ENCODE results near the gene ATOH8.

ATOH8 gene

GRCh38 chr2:85736456-85737355, 17.1 kb upstream of the ATOH8 start:
- no peak for DNase-seq (ENCODE audit: extremely low read depth, low read depth)
- TF ChIP-seq CTCF (IDR thresholded peaks at IDR 0.05; ENCODE audit: low read depth, low read length) = no peak

- DNase-seq (ENCODE audit: extremely low read depth, low read depth) = peak; percentile 81
- TF ChIP-seq CTCF (IDR thresholded peaks at IDR 0.05; ENCODE audit: low read depth, low read length) = no peak
Measured at GRCh38 chr2:85737481-85737880, 16.3 kb upstream of the ATOH8 start.

GRCh38 chr2:85737961-85738360, 15.8 kb upstream of the ATOH8 start:
- DNase-seq (ENCODE audit: extremely low read depth, low read depth) = no peak
- no peak for TF ChIP-seq CTCF (IDR thresholded peaks at IDR 0.05; ENCODE audit: low read depth, low read length)

DNA sequence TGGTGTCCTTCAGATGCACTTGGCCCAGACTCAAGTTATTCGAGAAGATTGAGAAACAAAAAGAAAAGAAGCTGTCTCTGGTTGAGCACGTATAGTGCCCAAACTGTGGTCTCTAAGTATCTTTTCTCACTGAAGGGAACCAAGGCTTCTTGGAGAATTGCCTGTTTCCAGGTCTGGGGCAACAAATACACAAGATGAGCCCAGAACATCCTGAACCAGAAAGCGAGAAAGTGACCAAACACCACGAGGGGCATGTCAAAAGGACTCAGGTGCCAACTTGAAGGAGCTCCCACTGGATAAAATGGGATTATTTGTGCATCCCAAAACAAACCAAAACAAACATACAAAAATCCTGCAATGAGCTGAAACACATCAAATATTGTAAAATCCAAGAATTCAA, 13.6 kb upstream of the ATOH8 start:
- DNase-seq (ENCODE audit: extremely low read depth, low read depth) = no peak
- TF ChIP-seq CTCF (IDR thresholded peaks at IDR 0.05; ENCODE audit: low read depth, low read length) = no peak

- DNase-seq (ENCODE audit: extremely low read depth, low read depth) = no peak
- TF ChIP-seq CTCF (IDR thresholded peaks at IDR 0.05; ENCODE audit: low read depth, low read length) = no peak
Measured at GRCh38 chr2:85741211-85741832, 12.5 kb upstream of the ATOH8 start.

- TF ChIP-seq CTCF (IDR thresholded peaks at IDR 0.05; ENCODE audit: low read depth, low read length) = no peak
- DNase-seq (ENCODE audit: extremely low read depth, low read depth) = peak; percentile 91
Measured at GRCh38 chr2:85741833-85742455, 11.8 kb upstream of the ATOH8 start.

Measured in AG09319 (cell line).